Suppressor macrophage treated with lipopolysaccharide for 1 hour (primary cell): Measurements from ENCODE around the gene TMEM141.
A peak's percentile ranks its signal among the peaks of the same experiment; 100 is the strongest.
"Not testable (repeated sequence)": the region's sequence is repeated elsewhere in the genome, so short reads cannot be mapped to it uniquely, and the experiment has no call there.

ENCODE experiments used
- DNase-seq, 3 donors: peaks; one replicate each; pipeline ENCODE4 v3.0.0-alpha.2; 2020 to 2022

The TMEM141 gene

DNA sequence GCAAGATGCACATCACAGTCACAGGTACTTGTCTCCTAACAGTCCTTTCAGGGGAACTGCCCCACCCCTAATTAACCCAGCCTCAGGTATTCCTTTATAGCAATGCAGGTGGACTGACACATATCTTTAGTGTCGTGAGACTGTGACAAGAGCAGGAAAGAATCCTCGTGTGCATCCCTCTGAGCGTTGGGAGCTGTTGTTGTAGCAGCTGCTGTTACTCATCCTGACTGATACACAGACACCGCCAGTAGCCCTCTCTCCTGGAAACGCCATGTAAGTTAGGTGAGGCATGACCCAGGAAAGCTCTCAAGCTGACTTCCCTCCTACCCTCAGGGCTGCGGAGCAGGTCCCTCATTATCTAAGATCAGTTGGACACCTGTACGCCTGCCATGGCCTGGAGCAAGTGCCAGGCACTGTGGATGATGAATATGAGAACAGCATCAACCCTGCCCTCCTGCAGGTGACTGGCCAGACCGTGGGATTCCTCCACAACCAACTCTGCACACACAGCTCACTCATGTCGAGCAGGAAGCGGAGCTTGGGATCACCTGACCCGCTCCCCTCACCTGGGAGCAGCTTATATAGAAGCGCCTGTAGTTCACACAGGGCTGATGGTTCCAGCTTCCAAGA lies 16.6 kb upstream of the TMEM141 start:
- DNase-seq: no peak

DNA sequence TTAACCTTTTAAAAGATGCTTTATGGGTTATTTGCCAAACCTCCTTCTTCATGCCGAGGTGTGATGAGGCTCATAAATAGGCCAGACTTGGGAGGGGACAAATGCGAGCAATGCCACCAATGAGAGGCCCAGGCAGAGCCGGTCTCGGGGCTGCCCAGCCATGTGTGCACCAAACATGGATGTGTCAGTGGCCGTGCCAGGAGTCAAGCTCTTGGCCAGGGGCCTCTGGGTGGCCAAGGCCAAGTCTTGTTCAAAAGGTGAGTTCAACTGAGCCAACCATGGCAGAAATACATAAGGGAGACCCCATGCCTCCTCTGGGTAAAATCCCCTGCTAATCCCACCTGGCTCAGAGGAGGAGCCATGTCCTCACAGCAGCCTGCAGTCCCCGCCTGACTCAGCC lies 16.0 kb upstream of the TMEM141 start:
- no peak for DNase-seq

DNA sequence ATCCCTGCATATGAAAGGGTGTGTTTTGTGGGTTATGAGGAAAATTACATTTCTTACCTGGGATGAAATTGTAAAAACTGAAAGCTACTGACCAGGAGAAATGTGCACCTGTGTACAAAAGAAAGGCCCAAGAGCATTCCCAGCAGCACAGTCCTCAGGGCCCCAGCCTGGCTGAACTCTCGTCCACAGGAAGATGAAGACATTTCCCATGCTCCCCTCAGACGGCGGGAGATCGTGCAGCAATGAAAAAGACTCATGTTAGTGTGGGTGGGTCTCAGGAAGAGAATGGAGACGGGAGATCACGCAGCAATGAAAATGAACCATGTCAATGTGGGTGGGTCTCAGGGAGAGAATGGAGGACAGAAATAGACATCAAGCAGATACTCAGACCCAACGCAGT lies 14.2 kb upstream of the TMEM141 start:
- no peak for DNase-seq

DNA sequence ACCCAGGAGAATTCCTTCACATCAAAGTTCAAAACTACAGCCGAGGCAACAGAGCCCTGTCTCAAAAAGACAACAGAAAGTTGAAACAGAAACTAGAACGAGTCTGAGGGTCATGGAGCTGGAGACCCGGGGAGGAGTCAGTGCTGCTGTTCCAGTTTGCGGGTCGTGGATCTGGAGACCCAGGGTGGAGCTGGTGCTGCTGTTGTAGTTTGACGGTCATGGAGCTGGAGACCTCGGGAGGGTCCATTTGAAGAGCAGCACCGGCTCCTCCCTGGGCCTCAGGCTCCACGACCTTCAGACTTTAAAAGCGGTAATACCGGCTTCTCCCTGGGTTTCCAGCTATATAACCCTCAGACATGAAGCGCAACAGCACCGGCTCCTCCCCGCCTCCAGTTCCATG lies 13.8 kb upstream of the TMEM141 start:
- DNase-seq: no peak

DNA sequence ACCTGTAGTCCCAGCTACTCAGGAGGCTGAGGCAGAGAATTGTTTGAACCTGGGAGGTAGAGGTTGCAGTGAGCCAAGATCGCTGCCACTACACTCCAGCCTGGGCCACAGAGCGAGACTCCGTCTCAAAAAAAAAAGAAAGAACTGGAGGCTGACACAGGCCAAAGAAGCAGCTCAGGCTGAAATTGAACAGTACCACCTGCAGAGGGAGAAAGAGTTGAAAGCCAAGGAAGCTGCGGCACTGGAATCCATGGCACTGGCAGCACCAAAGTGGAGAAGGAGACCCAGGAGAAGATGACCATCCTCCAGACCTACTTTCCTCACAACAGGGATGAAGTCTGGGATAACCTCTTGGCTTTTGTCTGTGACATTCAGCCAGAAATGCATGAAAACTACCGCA lies 11.3 kb upstream of the TMEM141 start:
- no peak for DNase-seq

DNA sequence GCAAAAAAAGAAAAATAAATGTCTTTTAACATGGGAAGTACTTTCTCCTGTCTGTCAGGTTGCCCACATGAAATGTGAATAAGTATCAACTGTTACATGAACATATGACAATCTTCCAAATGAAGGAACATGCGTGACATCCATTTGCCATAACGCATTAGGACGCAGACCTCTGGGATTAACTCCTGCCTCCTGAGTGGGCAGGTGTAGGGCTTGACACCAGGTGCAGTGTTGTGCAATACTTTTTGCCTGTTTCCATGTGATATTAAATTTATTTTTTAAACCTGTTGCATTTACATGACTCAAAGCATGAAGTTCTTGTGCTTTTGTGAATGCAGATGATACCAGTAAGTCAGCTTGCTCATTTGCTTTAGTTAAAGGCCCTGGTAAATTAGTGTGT lies 8.7 kb upstream of the TMEM141 start:
- no peak for DNase-seq

DNA sequence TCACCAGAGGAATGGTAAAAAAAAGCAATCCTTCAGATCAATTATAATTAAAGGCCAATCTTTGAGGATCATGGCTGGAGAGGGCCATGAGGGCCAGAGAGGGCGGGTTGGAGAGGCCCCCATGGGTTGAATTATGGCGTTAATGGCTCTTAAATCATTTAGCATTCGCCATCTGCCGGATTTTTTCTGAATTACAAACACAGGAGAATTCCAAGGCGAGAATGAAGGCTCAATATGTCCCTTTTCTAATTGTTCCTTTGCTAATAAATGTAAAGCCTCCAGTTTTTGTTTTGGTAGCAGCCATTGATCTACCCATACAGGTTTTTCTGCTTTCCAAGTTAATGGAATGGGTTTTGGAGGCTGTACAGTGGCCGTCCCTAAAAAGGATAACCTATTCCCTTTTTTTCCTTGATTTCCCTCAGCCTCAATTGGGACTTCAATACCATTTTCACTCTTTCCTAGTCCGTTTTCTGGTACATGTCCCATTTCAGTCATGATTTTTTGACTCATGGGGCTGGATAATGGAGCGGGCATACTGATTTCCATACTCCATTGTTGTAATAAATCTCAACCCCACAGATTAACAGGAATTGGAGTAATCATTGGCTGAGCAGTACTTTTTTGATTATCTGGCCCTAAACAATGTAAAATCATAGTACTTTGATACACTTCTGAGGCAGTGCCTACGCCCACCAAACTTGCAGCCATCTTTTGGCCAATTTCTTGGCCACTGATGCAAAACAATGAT lies 6.7 kb upstream of the TMEM141 start:
- peak; percentile 58 to 65 (median 63) for DNase-seq

DNA sequence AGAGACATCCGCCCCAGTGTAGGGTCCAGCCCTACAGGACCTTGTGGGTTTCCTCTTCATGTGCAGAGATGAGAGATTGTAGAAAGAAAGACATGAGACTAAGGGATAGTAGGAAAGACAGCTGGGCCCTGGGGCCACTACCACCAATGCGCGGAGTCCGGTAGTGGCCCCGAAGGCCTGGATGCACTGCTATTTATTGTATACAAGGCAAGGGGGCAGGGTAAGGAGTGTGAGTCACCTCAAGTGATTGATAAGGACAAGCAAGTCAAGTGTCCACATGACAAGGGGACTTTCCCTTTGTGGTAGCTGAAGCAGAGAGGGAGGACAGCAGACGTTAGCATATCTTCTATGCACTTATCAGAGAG lies 6.2 kb upstream of the TMEM141 start:
- no peak for DNase-seq

DNA sequence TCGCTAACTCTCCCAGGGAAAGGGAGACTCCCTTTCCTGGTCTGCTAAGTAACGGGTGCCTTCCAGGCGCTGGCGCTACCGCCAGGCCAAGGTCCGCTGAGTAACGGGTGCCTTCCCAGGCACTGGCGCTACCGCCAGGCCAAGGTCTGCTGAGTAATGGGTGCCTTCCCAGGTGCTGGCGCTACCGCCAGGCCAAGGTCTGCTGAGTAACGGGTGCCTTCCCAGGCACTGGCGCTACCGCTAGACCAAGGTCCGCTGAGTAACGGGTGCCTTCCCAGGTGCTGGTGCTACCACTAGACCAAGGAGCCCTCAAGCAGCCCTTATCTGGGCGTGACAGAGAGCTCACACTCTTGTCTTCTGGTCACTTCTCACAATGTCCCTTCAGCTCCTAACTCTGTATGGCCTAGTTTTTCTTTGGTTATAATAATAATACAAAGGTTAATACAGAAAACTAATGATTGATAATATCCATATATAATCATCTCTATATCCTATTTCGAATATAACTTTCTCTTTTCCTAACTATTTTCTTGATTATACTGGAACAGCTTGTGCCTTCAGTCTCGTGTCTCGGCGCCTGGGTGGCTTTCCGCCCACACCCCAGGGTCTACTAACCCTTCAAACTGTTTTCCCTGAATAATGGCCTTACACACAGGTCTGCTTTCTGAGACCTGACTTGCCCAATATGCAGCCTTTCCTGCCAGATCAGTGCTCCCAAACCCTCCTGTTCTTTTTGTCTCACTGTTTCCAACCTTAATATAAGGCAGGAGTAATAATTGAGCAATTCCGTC lies 5.4 kb upstream of the TMEM141 start:
- not testable (repeated sequence) for DNase-seq

DNA sequence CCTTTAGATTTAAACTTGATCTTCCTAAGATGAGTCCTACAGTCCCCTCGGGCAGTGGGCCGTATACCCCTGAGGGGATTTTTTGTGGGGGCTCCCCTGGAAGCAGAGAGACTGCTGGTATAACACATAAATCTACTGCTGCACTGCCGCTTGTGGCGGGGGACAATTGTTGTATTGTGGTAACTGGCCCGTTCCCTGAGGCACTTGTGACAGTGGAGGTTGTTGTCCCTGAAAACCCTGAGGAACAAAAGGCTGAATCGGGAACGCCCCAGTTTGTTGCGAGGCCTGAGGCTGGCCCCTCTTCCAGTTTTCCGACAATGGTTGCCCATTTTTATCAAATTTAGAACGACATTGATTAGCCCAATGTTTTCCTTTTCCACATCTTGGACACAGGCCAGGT lies 4.7 kb upstream of the TMEM141 start:
- no peak for DNase-seq

DNA sequence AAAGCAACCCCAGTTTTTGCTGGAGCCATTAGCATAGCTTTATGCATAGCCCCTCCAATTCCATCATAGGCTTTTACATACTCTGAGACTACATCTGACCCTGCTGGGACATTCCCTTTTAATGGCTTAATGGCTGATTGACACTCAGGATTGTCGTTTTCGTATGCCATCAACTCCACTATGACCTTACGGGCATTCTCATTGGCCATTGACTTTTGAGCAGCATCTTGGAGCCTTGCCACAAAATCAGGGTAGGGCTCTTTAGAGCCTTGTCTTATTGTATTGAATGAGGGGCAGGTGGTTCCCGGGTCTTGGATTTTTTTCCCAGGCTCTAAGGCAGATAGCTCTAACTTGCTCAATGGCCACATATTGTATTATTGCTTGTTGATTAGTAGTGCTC lies 4.2 kb upstream of the TMEM141 start:
- not testable (repeated sequence) for DNase-seq

DNA sequence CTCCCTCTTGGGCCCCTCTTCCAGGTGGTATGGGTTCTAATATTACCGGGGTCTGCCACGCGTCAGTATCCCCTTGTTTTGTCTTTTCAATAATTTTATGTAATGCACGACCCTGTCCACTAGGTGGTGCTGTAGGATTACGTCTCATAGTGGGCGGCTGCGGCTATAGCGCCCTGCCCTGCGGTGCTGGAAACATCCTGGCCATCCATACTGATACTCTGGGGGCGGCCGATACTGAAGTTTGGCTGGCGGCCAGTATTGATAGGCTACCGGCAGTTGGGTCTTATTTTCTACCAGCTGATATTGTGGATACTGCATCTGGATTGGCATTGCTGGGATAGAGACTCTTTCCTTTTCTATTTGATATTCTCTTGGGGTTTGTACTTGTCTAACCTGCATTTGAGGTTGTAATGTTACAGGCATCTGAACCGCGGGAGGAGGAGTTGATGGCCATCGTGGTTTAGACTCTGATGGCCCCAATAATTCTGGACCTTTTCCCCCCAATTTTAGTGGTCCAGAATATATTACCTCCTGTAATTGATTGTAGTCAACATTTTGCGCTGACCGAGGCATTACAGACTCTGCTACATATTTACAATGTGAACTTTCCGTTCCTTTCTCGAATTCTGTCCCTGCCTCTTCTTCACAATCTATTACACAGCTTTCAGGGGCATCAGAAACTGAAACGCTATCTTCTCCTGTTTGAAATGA lies 3.3 kb upstream of the TMEM141 start:
- DNase-seq: peak; percentile 78 to 84 (median 82)

DNA sequence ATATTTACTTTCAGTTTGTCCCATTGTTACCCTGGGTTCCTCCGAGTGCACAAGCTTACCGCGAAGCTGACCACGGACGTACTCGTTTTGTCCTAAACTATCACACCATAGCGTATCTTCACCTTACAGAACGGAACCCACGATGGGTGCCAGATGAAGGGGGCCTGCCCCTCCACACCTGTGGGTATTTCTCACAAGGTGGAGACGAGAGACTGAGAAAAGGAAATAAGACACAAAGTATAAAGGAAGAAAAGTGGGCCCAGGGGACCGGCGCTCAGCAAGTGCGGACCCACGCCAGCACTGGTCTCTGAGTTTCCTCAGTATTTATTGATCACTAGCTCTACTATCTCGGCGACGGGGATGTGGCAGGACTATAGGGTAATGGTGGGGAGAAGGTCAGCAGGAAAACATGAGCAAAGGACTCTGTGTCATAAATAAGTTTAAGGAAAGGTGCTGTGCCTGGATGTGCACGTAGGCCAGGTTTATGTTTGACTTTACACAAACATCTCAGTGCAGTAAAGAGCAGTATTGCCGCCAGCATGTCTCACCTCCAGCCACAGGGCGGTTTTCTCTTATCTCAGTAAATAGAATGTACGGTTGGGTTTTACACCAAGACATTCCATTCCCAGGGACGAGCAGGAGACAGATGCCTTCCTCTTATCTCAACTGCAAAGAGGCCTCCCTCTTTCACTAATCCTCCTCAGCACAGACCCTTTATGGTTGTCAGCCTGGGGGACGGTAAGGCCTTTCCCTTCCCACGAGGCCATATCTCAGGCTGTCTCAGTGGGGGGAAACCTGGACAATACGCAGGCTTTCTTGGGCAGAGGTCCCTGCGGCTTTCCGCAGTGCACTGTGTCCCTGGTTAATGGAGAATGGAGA lies 2.3 kb upstream of the TMEM141 start:
- not testable (repeated sequence) for DNase-seq

DNA sequence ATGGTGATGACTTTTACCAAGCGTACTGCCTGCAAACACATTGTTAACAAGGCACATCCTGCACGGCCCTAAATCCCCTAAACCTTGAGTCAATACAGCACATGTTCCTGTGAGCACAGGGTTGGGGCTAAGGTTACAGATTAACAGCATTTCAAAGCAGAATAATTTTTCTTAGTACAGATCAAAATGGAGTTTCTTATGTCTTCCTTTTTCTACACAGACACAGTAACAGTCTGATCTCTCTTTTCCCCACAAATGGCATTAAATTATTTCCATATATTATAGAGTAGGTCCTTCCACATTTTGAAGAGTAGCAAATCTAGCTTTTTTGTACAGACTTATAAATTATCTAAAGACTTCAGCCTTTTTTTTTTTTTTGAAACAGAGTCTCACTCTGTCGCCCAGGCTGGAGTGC lies 1.6 kb upstream of the TMEM141 start:
- DNase-seq: no peak

DNA sequence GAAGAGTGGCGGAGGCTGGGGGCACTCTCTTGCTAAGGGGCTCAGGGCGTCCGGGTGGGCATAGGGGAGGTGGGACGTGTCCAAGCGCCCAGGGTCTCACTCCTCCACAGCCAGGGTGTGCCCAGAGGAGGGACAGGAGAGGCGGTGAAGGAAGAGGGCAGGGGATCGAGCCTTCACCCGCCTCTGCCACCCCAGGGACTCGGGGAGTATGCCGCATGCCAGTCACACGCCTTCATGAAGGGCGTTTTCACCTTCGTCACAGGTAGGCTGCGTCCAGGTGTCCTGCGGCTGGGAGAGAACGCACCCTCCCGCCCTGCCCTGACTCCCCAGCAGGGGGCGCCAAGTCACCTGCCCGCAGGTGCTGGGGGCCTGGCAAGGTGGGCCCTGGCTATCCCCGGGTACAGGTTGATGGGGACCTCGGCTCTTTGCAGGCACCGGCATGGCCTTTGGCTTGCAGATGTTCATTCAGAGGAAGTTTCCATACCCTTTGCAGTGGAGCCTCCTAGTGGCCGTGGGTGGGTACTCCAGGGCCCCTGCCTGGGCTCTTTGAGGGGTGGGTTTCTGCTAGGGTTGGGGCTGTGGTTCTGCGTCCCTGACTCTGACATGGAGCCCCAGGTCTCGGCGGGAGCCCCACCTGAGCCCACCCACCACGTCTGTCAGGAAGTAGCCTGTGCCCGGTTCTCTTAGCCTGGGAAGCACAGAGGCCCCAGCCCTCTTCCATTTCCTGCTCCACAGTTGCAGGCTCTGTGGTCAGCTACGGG lies 552 bp downstream of the TMEM141 start:
- peak; percentile 55 to 73 (median 67) for DNase-seq

DNA sequence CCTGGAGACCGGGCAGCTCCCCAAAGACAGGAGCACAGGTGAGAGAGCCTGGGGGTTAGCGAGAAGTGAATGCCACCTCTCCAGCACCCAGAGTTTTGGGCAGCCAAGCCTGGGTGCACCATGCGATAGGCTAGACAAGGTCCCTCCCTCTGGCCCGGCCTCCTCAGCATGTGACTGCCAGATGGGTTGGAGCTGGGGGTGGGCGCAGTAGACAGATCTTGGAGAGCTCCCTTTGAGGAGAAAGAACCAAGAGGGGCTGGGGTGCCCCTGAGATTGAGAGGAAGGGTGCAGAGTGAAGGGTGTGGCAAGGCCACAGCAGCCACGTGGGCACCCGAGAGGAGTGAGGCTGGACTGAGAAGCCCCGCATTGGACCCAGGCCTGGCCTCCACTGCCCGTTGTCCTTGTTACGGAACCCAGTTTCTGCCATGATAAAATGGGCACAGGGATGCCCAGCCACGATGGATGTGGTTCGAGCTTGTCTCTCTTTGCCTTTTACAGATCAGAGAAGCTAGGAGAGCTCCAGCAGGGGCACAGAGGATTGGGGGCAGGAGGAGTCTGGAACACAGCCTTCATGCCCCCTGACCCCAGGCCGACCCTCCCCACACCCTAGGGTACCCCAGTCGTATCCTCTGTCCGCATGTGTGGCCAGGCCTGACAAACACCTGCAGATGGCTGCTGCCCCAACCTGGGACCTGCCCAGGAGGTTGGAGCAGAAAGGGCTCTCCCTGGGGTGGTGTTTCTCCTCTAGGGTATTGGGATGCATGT lies 1.4 kb downstream of the TMEM141 start:
- no peak for DNase-seq

DNA sequence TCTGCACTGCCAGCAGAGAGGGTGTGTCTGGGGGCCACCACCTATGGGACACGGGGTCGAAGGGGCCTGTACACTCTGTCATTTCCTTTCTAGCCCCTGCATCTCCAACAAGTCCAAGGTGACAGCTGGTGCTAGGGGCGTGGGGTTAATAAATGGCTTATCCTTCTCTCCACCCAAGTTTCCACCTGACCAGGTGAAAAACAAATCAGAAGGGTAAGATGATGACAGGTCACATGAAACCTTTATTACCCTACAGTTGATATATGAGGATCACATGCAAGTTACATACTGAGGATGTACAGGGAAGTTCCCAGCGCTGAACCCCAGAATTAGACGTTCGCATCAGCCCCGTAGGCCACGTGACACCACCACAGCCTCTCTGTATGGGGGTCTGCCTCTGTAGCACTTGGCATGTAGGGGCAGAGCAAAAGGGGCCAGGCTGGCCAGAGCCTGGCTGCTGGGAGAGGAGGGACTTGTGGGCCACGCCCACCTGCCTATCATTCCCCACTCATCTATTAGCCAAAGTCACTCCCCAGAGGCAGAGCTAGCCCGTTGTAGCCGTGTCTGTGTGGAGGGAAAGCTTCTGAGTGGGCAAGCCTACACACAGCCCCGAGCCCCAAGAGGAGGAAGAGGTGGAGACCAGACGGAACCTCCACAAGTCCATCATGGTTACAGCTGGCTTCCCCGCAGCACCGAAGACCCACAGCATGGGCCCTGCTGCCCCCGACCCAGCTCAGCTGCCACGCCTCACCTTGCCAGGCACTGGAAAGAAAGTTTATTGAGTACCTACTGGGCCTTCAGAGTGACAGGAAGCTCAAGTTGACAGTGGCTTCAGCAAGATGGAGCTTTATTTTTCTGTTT lies 2.2 kb downstream of the TMEM141 start:
- DNase-seq: peak in 1 of 3 donors; percentile 19

DNA sequence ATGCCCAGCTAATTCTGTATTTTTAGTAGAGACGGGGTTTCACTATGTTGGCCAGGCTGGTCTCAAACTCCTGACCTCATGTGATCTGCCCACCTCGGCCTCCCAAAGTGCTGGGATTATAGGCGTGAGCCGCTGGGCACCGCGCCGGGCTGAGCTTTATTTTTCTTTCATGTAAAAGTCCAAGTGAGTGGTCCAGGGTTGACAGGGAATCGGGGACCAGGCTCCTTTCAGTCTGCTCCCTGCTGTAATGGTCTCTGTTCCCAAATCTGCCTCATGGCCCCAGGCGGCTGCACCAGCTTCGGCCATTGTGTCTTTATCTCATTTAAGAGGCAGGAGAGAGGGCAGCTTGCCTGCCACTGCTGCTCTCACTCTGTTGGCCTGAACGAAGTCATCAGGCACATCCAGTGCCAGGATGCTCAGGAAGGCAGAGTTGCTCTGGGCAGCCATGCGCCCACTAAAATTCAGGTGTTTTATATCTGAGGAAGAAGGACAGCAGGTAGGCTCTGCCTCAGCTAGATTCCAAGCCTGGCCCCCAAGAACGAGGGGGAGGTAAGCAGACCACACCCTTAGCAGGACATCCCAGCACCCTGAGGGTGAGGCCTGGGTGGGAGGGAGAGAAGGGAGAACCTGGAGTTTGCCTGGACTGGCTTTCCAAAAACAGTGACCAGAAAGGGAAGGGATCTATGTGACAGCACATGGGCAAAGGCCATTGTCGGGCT lies 3.3 kb downstream of the TMEM141 start:
- no peak for DNase-seq

DNA sequence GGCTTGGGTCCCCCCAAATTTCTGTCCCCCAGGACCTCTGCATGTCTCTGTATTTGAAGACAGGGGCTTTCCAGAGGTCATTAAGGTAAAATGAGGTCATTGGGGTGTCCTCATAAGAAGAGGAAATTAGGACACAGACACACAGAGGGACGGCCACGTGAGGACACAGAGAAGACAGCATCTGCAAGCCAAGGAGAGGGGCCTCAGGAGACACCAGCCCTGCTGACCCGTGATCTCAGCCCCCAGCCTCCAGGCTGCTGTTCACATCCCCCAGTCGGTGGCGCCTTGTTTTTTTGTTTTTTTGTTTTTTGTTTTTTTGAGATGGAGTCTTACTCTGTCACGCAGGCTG lies 3.8 kb downstream of the TMEM141 start:
- peak; percentile 50 to 59 (median 58) for DNase-seq
